IPS-NIHi11 (cell line): ENCODE data around the gene RNF208.
"Not testable (repeated sequence)": the region's sequence is repeated elsewhere in the genome, so short reads cannot be mapped to it uniquely, and the experiment has no call there.

ENCODE experiments used
- DNase-seq: peaks from one replicate; pipeline ENCODE4 v3.0.0; 2012; ENCODE audit warnings: mixed read lengths, low spot score

The RNF208 gene

DNA sequence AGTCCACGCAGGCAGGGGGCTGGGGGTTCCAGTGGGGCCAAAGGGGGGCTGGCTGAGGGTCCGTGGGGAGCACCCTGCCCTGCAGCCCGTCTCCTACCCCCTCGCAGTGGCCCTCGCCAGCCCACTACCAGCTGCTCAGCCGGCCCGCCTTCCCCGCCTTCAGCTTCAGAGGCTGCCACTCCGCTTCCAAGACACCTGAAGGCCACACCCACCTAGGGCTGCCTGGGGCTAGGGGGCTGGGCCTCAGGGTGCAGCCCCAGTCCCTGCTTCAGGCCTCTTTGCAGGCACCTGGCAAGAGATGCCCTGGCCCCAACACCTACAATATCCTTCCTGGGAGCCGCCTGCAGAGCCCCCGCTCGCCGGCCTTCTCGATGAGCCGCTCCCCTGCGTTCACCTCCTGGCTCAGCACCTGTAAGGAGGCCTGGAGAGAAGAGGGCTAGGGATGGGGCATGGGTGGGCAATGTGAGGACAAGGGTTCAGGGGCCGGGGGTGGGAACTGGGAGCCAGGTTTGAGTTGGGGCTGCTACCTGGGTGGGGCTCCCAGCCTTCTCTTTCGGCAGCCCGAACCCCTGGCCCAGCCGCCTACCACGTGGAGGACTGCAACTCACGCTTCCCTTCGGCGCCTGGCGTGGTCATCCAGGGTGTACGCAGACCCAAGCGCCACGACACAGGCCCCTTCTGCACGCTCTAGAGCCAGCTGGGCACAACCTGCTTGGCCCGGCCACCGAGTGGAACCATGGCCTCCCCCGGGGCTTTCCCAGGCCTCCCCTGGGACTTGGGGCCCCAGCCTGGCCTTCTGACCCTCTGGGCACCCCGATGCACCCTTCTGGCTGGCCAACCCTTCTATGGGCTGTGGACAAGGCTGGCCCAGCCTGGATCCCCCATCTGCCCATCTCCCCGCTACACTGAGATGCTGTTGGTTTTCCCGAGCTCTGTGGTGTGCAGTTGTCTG, 30.8 kb upstream of the RNF208 start:
- peak; percentile 79 for DNase-seq

DNA sequence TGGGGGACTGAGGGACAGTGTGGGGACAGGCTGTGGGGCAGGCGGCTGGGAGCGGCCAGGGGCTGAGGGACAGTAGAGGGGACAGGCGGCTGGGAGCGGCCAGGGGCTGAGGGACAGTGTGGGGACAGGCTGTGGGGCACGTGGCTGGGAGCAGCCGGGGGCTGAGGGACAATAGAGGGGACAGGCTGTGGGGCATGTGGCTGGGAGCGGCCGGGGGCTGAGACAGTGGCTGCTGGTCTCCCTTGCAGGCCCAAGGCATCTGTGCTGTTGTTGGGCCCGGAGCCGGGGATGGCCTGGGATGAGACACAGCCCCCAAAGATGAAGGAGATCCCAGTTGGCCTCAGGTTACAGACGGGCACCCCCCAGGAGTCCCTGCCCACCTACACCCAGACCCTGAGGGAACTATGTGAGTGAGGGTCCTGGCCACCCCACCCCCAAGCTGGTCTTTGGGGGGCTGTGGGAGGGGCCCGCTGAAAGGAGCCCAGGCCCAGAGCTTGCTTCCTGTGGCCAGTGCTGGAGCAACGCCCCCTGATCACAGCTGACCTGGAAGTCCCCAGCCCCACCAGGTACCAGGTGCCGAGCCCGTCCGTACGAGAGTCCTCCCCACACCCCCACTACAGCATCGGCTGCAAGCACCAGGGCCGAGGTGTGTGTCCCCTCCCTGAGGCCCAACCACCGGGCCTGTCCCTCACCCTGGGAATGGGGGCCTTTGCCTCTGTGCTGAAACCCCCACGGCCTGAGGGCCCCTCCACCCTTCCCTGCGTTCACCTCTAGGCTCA, 29.6 kb upstream of the RNF208 start:
- DNase-seq: no peak

DNA sequence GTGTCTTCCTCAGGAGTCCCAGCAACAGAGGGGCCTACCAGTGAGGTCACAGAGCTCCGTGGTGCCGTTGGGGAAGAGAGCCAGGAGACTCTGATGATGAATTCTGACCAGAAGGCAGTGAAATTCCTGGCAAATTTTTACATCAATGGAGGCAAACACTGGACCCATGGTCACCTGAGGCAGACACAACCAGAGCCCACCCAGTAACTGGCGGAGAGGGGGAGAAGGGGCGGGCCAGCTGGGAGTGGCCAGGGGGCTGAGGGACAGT, 29.1 kb upstream of the RNF208 start, which contains the start of gene STPG3:
TSS of gene STPG3 (plus strand) at position 93 of the 268 bp plus-strand sequence. CDS start at position 94, 1 bp downstream.
- DNase-seq: no peak

DNA sequence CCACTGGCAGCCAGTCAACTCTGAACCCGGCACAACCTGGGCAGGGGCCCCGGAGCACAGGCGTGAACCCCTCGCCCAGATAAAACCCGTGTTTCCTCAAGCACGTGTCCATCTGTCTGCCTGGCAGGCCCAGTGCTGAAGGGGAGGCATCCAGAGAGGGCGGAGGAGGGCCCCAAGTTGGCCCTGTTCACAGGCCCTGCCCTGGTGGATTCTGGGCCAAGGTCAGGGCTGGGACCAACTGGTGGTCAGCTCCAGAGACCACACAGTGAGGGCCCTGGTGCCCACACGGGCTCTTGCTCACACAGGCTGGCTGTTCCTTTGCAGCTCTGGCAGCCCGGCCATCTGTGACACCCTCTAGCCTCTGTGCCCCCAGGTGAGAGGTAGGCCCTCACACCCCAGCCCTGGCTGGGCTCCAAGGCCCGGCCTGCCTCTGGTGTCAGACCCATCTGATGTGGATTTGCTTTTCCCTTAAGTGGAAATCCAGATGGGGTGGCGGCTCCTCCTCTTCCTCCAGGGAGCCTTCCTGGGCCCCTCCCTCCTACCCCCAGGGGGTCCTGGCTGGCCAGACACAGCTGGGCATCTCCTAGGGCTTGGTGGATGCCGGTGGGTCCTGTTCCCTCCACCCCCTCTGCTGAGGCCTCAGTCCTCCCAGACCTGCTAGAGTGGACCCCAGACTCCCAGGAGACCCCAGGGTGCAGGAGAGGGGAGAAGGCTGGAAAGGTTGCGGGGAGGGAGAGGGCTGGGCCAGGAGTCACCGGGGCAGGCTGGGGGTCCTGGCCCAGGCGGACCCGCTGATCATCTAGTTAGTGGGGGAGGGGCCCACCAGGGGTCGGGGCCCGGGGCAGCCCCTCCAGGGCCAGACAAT, 28.5 kb upstream of the RNF208 start:
- no peak for DNase-seq

DNA sequence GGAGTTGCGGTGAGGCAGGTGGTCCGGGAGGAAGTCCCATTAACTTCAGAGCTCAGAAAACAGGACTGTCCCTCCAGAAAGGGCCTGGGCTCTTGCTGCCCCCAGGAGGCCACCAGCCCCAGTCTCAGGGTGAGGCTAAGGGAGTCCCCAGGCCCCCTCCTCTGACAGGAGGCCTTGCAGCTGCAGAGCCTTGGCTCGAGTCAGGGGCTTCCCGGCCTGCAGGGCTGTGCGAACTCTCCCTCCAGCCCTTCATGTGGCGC, 25.8 kb upstream of the RNF208 start:
- DNase-seq: no peak

DNA sequence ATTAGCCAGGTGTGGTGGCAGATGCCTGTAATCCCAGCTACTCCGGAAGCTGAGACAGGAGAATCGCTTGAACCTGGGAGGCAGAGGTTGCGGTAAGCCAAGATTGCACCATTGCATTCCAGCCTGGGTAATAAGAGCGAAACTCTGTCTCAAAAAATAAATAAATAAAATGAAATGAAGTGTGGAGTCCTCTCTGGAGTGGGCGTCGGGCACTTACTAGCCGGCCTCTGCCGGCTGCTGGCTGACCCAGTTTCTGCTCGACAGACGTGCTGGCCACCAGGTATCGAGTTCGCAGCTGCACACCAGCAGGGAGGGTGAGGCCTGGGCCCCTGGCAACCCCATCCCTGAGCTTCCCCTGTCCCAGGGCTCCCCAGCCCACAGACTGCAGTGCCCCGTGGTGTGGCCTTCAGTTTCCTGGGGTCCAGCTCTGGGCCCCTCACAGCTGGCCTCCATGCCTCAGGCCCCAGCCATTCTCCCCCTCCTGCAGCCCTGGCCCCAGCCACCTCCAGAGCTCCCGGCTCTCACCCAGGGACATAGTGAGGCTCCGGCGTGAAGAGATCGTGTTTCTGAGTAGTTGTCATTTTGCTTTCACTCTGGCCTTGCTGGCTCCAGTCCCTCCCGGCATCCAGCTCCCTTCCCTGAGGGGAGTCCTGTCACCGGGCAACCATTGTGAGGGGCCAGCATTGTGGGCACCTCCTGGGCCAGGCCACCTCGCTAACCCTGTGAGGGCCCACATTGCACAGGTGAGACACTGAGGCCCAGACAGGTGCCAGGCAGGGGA, 25.3 kb upstream of the RNF208 start:
- no peak for DNase-seq

DNA sequence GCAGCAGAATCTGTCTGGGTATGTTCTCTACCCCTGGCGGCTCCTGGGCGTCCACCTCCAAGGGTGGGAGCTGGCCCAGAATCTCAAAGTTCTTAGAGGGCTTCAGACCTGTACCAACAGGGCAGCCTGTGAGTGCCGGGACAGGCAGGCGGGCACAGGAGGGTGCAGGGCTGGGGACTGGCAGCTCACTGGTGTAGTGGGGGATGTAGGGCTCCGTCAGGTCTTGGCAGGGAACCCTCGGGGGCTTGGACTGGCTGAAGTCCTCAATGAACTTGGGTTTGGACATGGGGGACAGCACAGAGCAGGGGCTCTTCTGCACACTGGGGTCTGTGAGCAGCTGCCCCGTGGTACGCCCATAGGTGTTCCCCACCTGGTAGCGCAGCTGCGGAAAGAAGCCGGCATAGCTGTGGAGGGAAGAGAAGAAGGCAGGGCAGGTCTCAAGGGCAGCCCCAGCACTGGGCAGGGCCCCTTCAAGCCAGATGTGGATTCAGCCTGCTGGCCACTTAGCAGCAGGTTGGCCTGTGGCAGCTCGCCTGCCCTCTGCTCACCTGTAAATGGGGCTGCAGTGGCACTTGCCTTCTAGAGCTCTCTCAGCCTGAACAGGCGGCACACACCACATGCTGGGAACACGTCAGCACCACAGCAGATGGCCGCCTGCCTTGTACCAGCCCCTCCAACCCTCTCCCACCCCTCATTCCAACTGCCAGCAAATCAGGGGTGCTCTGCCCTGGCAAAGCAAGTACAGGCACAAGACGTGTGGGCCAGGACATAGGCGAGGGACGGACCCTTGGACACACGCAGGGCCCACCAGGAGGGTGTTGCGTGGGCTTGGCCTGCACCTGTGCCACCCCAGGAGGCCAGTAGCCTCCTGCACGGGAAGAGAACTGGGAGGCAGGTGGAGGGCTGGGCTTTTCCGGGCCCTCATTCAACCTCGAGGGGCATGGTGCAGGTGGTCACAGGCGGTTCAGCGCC, 23.7 kb upstream of the RNF208 start:
- no peak for DNase-seq

DNA sequence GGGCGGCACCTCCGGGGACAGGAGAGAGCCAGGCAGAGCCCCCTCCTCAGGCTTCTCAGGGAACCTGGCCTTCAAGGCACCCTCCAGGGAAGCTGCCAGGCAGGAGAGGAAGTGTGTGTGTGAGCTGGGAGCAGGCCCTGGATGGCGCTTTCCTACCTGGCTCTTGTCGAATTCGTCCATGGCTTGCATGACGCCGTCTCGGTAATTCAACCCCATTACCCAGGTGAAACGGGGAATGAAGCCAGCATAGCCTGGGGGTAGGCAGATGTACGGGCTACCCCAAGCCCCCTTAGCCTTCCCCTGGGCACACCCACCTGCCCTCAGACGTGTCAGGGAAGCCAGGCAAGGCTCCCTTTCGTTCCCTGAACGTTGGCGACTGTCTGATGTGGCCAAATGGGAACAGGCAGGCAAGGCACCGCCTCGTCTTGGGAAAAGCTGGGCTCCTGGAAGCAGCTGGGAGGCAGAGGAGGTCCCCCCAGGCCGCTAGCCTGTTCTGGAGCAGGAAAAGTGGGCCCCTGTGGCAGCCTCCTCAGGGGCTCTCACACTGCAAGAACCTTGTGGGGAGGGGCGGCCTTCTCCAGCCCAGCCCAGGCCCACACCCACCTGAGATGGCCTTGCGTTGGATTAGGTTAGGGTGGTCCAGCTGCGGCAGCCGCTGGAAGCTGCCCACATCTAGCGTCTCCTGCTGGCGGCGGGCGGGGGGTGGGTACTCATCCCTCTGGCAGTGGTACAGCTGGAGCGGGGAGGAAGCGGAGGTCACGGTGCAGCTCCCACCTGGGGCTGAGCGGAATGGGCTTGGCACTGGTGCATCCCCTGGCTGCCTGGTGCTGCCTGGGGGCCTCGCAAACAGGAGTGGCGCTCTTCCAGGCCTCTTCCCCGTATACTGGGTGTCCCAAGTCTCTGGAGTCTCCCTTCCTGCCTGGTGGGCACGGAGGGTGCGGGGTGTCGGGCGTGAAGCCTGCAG, 22.7 kb upstream of the RNF208 start:
- peak; percentile 60 for DNase-seq

DNA sequence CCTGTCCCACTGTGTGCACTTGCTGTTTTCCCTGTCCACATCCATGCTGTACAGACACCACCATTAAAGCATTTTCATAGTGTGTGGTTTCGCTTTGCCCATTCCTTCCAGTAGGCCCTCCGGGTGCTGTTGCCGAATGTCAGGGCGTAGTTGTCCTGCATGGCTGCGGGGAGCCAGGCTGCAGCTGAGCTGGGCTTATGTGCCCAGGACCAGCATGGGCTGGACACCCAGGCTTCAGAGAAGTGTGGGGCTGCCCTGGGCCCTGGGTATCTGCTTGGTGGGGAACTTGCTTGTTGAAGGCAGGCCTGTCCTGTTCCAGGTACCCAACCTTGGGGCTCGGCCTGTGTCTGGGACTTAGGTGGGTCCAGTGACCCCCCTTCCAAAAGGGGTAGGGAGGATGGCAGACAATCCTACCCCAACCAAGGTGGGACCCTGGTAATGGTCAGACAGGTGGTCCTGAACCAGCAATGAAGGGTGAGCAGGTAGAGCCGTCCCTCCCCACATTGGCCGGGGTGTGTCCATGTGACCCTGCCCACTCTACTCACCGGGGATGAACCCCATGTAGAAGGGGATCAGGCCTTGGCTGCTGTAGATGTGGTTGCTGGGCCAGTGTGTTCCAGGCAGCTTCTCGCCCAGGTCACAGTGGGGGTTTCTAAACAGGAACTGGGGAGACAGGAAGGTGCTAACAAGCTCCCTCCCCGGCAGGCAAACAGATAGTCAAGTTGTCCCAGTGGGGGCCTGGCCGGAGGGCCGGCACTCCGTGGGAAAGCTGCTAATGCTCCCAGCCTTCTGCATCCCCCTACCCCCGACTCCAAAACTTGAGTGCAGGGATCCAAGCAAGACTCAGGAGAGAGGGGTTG, 21.8 kb upstream of the RNF208 start:
- no peak for DNase-seq

DNA sequence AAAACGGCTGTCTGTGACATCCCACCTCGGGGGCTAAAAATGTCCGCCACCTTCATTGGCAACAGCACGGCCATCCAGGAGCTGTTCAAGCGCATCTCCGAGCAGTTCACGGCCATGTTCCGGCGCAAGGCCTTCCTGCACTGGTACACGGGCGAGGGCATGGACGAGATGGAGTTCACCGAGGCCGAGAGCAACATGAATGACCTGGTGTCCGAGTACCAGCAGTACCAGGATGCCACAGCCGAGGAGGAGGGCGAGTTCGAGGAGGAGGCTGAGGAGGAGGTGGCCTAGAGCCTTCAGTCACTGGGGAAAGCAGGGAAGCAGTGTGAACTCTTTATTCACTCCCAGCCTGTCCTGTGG, 21.2 kb upstream of the RNF208 start:
- not testable (repeated sequence) for DNase-seq

DNA sequence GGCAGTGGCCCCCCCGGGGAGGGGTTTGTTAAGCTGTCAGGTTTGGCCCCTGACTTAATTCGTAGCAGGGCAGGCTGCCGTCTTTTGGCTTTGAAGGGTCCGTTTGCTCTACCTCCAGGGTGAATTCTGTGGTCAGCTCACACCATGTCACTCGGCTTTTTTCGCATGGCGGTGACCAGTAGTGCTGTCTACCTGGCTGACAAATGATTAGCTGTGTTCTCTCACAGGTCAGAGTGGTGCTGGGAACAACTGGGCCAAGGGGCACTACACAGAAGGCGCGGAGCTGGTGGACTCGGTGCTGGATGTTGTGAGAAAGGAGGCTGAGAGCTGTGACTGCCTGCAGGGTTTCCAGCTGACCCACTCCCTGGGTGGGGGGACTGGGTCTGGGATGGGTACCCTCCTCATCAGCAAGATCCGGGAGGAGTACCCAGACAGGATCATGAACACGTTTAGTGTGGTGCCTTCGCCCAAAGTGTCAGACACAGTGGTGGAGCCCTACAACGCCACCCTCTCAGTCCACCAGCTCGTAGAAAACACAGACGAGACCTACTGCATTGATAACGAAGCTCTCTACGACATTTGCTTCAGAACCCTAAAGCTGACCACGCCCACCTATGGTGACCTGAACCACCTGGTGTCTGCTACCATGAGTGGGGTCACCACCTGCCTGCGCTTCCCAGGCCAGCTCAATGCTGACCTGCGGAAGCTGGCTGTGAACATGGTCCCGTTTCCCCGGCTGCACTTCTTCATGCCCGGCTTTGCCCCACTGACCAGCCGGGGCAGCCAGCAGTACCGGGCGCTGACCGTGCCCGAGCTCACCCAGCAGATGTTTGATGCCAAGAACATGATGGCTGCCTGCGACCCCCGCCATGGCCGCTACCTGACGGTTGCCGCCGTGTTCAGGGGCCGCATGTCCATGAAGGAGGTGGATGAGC, 20.5 kb upstream of the RNF208 start:
- DNase-seq: no peak

DNA sequence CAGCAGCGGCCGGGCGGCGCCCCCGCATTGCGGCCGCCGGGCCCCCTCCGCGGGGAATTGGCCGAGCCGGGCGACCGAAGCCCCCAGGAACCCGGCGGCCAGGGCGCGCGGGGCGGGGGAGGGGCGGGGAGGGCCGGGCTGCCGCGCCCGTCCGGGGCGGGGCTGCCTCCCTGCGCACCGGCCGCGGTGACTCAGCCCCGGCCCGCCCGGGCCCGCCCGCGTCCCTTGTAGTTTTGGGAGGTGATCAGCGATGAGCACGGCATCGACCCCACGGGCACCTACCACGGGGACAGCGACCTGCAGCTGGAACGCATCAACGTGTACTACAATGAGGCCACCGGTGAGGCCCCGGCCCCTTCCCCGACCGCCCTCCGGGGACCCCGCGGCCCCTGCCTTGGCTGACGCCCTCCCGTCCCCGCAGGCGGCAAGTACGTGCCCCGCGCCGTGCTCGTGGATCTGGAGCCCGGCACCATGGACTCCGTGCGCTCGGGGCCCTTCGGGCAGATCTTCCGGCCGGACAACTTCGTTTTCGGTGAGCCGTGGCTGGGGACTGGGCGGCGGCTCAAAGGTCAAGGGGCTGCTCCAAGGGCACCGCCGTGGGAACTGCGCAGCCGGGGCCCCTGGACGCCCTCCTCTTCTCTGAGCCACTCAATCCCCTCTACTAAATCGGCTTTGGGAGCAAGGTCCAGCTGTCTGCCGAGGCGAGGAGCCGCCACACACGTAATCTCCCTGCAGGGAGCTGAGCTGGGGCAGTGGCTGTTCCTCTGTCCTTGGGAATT, 19.6 kb upstream of the RNF208 start:
- peak; percentile 70 for DNase-seq

DNA sequence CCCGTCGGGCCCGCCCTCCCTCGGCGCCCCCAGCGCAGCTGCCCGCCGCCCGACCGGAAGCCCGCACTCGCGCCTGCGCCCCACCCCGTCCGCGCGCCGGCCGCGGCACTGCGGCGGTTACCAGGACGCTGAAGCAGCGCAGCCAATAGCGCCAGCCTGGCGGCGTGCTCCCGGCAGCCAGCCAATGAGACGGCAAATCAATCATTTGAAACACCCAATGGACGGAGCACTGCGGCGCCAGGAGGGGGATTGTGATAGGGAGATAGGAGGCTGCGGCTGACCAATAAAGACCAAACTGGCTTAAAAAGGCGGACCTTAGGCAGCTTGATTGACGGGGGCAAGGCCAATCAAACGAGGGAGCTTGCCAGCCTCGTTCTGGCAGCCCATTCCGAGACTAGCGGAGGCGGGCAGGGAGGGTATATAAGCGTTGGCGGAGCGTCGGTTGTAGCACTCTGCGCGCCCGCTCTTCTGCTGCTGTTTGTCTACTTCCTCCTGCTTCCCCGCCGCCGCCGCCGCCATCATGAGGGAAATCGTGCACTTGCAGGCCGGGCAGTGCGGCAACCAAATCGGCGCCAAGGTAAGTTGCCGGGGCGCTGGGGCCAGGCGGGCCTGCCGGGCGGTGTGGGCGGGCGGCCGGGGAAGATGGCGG, 18.9 kb upstream of the RNF208 start, which contains the start of gene TUBB4B:
TSS of gene TUBB4B (plus strand) at position 447 of the 649 bp plus-strand sequence. CDS start at position 521, 74 bp downstream.
- peak; percentile 96 for DNase-seq

DNA sequence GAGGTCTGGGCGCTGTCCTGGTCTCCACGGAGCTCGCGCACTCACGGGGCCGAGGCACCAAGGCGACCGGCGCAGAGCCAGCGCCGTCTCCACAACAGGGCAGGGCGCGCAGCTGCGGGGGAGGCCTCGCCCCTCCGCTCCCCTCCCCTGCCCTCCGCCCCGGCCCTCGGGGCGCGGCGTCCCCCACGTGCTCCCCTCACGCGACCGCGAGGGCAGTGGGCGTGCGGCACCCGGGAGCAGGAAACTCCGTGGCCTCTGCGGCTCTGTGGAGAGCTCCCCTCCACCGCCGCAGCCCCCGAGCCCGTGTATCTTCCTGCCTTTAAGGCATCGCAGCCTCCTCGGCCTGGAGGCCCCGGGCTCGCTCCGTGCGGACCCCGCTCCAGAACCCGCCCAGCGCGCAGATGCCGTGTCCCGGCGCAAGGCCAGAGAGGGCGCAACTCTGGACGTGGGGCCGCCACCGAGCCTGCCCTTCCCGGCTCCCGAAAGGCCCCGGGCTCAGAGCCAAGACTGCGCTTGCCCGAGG, 18.3 kb upstream of the RNF208 start:
- DNase-seq: no peak

DNA sequence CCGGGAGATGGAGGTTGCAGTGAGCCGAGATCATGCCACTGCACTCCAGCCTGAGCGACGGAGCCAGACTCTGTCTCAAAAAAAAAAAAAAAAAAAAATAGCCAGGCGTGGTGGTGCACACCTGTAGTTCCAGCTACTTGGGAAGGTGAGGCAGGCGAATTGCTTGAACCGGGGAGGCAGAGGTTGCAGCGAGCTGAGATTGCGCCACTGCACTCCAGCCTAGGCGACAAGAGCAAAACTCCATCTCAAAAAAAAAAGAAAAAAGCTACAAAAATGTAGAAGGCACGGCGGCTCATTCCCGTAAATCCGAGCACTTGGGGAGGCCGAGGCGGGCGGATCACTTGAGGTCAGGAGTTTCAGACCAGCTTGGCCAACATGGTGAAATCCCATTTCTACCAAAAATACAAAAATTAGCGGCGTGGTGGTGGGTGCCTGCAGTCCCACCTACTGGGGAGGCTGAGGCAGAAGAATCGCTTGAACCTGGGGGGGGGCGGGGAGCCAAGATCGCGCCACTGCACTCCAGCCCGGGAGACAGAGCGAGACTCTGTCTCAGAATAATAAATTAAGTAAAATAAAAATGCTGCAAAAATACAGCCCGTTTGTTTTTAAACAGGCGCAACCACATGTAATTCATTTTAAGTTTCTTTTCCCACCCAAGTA, 17.6 kb upstream of the RNF208 start:
- DNase-seq: not testable (repeated sequence)
